GM12892 (cell line): ENCODE results near the gene UBE2L3.

ENCODE experiments used
- POLR2A ChIP-seq: IDR thresholded peaks from 2 replicates; pipeline ENCODE4 v1.6.1; 2011; ENCODE audit warnings: low read depth, low read length, control low read depth
- POLR2AphosphoS5 ChIP-seq: IDR thresholded peaks from 2 replicates; pipeline ENCODE4 v1.6.1; 2011; ENCODE audit warnings: low read depth, low read length, control low read depth
- TAF1 ChIP-seq: IDR thresholded peaks from 2 replicates; pipeline ENCODE4 v1.6.1; 2011; ENCODE audit warnings: low read depth, mild to moderate bottlenecking, control low read depth, low read length, borderline replicate concordance

DNA sequence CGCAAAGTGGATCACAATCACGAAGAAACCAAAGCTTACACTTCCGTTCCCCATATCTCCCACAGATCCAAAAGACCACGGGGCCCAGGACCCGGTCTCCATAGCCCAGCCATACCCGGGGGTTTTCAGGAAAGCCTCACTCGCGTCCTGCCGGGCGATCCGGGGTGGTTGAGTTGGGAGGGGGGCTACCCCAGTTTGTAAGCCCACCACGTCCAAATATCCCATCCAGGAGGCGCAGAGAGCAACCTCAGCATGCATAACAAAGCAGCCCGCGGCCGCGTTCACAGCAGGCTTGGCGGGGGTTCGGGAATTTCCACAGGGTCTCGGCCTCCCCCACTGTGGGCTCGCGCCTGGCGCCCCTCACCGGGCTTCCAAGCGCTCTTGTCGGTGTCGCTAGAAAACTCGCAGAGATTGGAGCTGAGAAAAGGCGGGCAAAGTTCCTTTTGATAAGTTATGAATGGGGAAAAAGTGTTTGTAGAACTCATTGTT is 84.1 kb downstream of the UBE2L3 start:
- no peak for TF ChIP-seq POLR2A
- no peak; the same call in 1 of the 2 replicates for TF ChIP-seq POLR2AphosphoS5
- TF ChIP-seq TAF1: 0 out of 2 replicates have a peak, but pooled peaks have one; percentile 44
